Measurements from ENCODE around the gene IQCN.

DNA sequence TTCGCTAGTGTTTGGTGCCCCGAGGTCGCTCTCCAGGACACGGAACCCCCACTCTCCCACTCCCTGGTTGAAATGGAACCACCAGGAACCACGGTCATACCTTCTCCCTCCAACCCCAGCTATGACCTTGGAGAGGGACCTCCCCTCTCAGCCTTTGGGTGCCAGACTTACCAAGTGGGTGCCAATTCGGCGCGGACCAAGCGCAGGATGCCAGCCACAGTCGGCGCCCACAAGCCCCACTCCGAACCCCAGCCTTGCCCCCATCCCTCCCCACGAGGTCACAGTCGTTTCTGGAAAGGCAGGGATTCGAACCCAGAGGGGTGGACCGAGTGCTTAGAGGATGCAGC lies 48.9 kb downstream of the IQCN start:
- TF ChIP-seq, protein P1, sequence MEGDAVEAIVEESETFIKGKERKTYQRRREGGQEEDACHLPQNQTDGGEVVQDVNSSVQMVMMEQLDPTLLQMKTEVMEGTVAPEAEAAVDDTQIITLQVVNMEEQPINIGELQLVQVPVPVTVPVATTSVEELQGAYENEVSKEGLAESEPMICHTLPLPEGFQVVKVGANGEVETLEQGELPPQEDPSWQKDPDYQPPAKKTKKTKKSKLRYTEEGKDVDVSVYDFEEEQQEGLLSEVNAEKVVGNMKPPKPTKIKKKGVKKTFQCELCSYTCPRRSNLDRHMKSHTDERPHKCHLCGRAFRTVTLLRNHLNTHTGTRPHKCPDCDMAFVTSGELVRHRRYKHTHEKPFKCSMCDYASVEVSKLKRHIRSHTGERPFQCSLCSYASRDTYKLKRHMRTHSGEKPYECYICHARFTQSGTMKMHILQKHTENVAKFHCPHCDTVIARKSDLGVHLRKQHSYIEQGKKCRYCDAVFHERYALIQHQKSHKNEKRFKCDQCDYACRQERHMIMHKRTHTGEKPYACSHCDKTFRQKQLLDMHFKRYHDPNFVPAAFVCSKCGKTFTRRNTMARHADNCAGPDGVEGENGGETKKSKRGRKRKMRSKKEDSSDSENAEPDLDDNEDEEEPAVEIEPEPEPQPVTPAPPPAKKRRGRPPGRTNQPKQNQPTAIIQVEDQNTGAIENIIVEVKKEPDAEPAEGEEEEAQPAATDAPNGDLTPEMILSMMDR (IDR thresholded peaks at IDR 0.05; ENCODE audit: low read depth, low read length, poor library complexity, severe bottlenecking) = no peak
- TF ChIP-seq EZH2phosphoT487 (IDR thresholded peaks at IDR 0.05; ENCODE audit: borderline replicate concordance, low read length) = no peak
